Upper lobe of right lung (tissue), 1 donor: ENCODE measurements around the gene NMNAT2. TPM values are rescaled to one million over a fixed set of nuclear protein-coding genes. Genes with fewer than 3 reads are reported as not detected.

Experiments used
- ATAC-seq: fragments of 200-7000 bp; cut with Tn5 transposase; one replicate; pipeline ENCODE4 v1.9.1; 2020; ENCODE audit warnings: mild to moderate bottlenecking, moderate library complexity
- DNase-seq: peaks from one replicate; pipeline ENCODE4 v3.0.0-alpha.2; 2020
- H3K27ac ChIP-seq: fragments of 200-600 bp; one replicate; pipeline ENCODE4 v1.8.0; 2022
- H3K27me3 ChIP-seq: fragments of 200-600 bp; one replicate; pipeline ENCODE4 v1.8.0; 2022; ENCODE audit warnings: mild to moderate bottlenecking
- H3K36me3 ChIP-seq: fragments of 200-600 bp; one replicate; pipeline ENCODE4 v1.8.0; 2022
- H3K4me1 ChIP-seq: fragments of 200-600 bp; one replicate; pipeline ENCODE4 v1.8.0; 2022
- H3K4me3 ChIP-seq: fragments of 200-600 bp; one replicate; pipeline ENCODE4 v1.8.0; 2022; ENCODE audit warnings: mild to moderate bottlenecking
- H3K9me3 ChIP-seq: fragments of 200-600 bp; one replicate; pipeline ENCODE4 v1.8.0; 2022
- CTCF ChIP-seq: fragments of 200-600 bp; IDR thresholded peaks from one replicate; pipeline ENCODE4 v1.8.0; 2022; ENCODE audit warnings: antibody characterized with exemption
- intact Hi-C: fragments of 100-400 bp; cut with DNase I; formaldehyde crosslinking; loops from one replicate; pipeline ENCODE4 v1.11.0; 2022
- long read RNA-seq: library from polyadenylated mRNA; unstranded; transcript quantifications from one replicate; pipeline ENCODE4 v2.0.0, GENCODE V29; 2021
- total RNA-seq: library from RNA; stranded (reverse); fragmentation: NEBNext Ultra II Directional; extraction: Animal tissue kit (Norgen Biotek cat#: 25700); gene quantifications from one replicate; pipeline ENCODE4 v1.2.1, GENCODE V29; 2021
- donor health status: DM: no; HTN: yes; CAD: no; lungs with severe emphysema.

The NMNAT2 gene
- total RNA-seq: 0.38 TPM
- long read RNA-seq: 0 reads

GRCh38 chr1:183417772-183418491 lies at the start of gene NMNAT2:
TSS of gene NMNAT2 (minus strand) at chr1:183418380. CDS start at chr1:183418267, 113 bp downstream.
- ATAC-seq (peak; percentile 31), DNase-seq (peak; percentile 63)
- peaks cover 22% of the 10 kb centered on the region for H3K4me1 ChIP-seq
- no peaks in the 10 kb centered on the region for H3K36me3 ChIP-seq
- H3K9me3 ChIP-seq: no peaks in the 10 kb centered on the region
- TF ChIP-seq CTCF: no peak
- intact Hi-C loops: no loop called here
- peak within 1 kb of the TSS; percentile 25 for H3K4me3 ChIP-seq
- no peak within 1 kb of the TSS for H3K27ac ChIP-seq
- peaks cover 49% of the 10 kb centered on the region for H3K27me3 ChIP-seq

- H3K27ac ChIP-seq: no peak overlapping the region
- no peak for TF ChIP-seq CTCF
- ATAC-seq: no peak
These were observed 49.5 kb upstream of the NMNAT2 start for GRCh38 chr1:183467687-183468086.

GRCh38 chr1:183466781-183467180 lies 48.6 kb upstream of the NMNAT2 start:
- no peaks in the 10 kb centered on the region for H3K36me3 ChIP-seq
- H3K27ac ChIP-seq: no peak overlapping the region
- H3K9me3 ChIP-seq: no peaks in the 10 kb centered on the region
- DNase-seq (no peak), ATAC-seq (no peak)
- intact Hi-C loops: no loop called here
- H3K4me1 ChIP-seq: peaks cover 2% of the 10 kb centered on the region
- TF ChIP-seq CTCF: no peak
- no peak overlapping the region for H3K4me3 ChIP-seq
- no peaks in the 10 kb centered on the region for H3K27me3 ChIP-seq

More at GRCh38 chr1:183467687-183468086, 49.5 kb upstream of the NMNAT2 start:
- DNase-seq: no peak
- no peaks in the 10 kb centered on the region for H3K36me3 ChIP-seq
- no peaks in the 10 kb centered on the region for H3K27me3 ChIP-seq
- no peak overlapping the region for H3K4me3 ChIP-seq
- no peaks in the 10 kb centered on the region for H3K9me3 ChIP-seq
- intact Hi-C loops: no loop called here
- H3K4me1 ChIP-seq: no peaks in the 10 kb centered on the region

GRCh38 chr1:183463566-183463965 lies 45.4 kb upstream of the NMNAT2 start:
- DNase-seq: no peak
- TF ChIP-seq CTCF: no peak
- no peak for ATAC-seq
- intact Hi-C loops: no loop called here
- Histone ChIP-seq H3K27me3 (no peaks in the 10 kb centered on the region), H3K9me3 (no peaks in the 10 kb centered on the region), H3K36me3 (no peaks in the 10 kb centered on the region), H3K4me3 (no peak overlapping the region), H3K27ac (no peak overlapping the region), H3K4me1 (peaks cover 4% of the 10 kb centered on the region)

GRCh38 chr1:183461350-183461749 lies 43.2 kb upstream of the NMNAT2 start:
- H3K4me1 ChIP-seq: peaks cover 4% of the 10 kb centered on the region
- H3K4me3 ChIP-seq: no peak overlapping the region
- ATAC-seq: peak; percentile 74
- no peaks in the 10 kb centered on the region for H3K9me3 ChIP-seq
- TF ChIP-seq CTCF: no peak
- H3K36me3 ChIP-seq: no peaks in the 10 kb centered on the region
- H3K27me3 ChIP-seq: no peaks in the 10 kb centered on the region
- DNase-seq: no peak
- H3K27ac ChIP-seq: no peak overlapping the region
- intact Hi-C loops: no loop called here

- TF ChIP-seq CTCF: no peak
- Histone ChIP-seq H3K4me1 (peaks cover 4% of the 10 kb centered on the region), H3K9me3 (no peaks in the 10 kb centered on the region), H3K36me3 (no peaks in the 10 kb centered on the region), H3K4me3 (no peak overlapping the region), H3K27me3 (no peaks in the 10 kb centered on the region), H3K27ac (no peak overlapping the region)
- no peak for DNase-seq
- no peak for ATAC-seq
- intact Hi-C loops: no loop called here
These were observed 42.4 kb upstream of the NMNAT2 start for GRCh38 chr1:183460596-183460995.
